IMR-90 (cell line): ENCODE results near the gene SLC39A3. TPM values are rescaled to one million over a fixed set of nuclear protein-coding genes. Genes with fewer than 3 reads are reported as not detected.

Source experiments
- ATAC-seq: fragments of 200-7000 bp; cut with Tn5 transposase; 2 replicates; pipeline ENCODE4 v1.9.1; 2020; ENCODE audit warnings: low read depth, mild to moderate bottlenecking, moderate library complexity
- BruUV-seq: library from RNA; stranded (reverse); fragments of 400-500 nt; replicated peaks from 2 replicates; lab custom pipeline; 2021; lab: Mats Ljungman, UMichigan
- CTCF ChIA-PET: fragments of 300-600 bp; formaldehyde crosslinking; extraction: SDS; loops from one replicate; lab custom pipeline; 2021; ENCODE audit warnings: antibody characterized with exemption; lab: Yijun Ruan, JAX
- POLR2A ChIA-PET: fragments of 300-600 bp; sonication (Branson Sonifier 250); formaldehyde crosslinking; loops from one replicate; lab custom pipeline; 2022; ENCODE audit warnings: antibody characterized with exemption; ENCODE audit not compliant: unreplicated experiment; lab: Charles Lee
- DNase-seq: peaks from one replicate; pipeline ENCODE4 v3.0.0; 2013
- H2AFZ ChIP-seq: replicated peaks from 2 replicates; pipeline ENCODE3; 2013; ENCODE audit warnings: low read length, mild to moderate bottlenecking; ENCODE audit not compliant: poor library complexity
- H2AK5ac ChIP-seq: 2 replicates; pipeline ENCODE4 v1.6.1; 2013; ENCODE audit warnings: low read depth, low read length, inconsistent platforms
- H2AK9ac ChIP-seq: replicated peaks from 2 replicates; pipeline ENCODE3; 2013; ENCODE audit warnings: mild to moderate bottlenecking, low read depth, low read length, moderate library complexity; ENCODE audit not compliant: poor library complexity
- H2BK120ac ChIP-seq: 2 replicates; pipeline ENCODE4 v1.6.1; 2013; ENCODE audit warnings: low read depth, low read length, inconsistent platforms
- H2BK15ac ChIP-seq: 3 replicates; pipeline ENCODE4 v1.6.1; 2013; ENCODE audit warnings: low read depth, low read length, inconsistent platforms
- H2BK20ac ChIP-seq: 2 replicates; pipeline ENCODE4 v1.6.1; 2013; ENCODE audit warnings: low read depth, mild to moderate bottlenecking, inconsistent platforms, low read length, moderate library complexity
- H2BK5ac ChIP-seq: 2 replicates; pipeline ENCODE4 v1.6.1; 2013; ENCODE audit warnings: mild to moderate bottlenecking, low read depth, low read length, inconsistent platforms; ENCODE audit not compliant: poor library complexity, severe bottlenecking
- H3K14ac ChIP-seq: replicated peaks from 2 replicates; pipeline ENCODE4 v1.6.1; 2013; ENCODE audit warnings: low read depth, low read length, inconsistent platforms
- H3K18ac ChIP-seq: 2 replicates; pipeline ENCODE4 v1.6.1; 2013; ENCODE audit warnings: low read depth, low read length, control low read depth
- H3K23ac ChIP-seq: 2 replicates; pipeline ENCODE4 v1.6.1; 2013; ENCODE audit warnings: low read depth, low read length, inconsistent platforms
- H3K27ac ChIP-seq: 2 replicates; pipeline ENCODE4 v1.5.1; 2013; ENCODE audit warnings: mild to moderate bottlenecking, control low read depth, low read length; ENCODE audit not compliant: insufficient read depth
- H3K27me3 ChIP-seq: 2 replicates; pipeline ENCODE4 v1.6.1; 2013; ENCODE audit warnings: low read length; ENCODE audit not compliant: control insufficient read depth, insufficient read depth
- H3K36me3 ChIP-seq: 2 replicates; pipeline ENCODE4 v1.6.1; 2013; ENCODE audit warnings: low read length, mixed read lengths; ENCODE audit not compliant: control insufficient read depth, insufficient read depth
- H3K4ac ChIP-seq: 2 replicates; pipeline ENCODE4 v1.6.1; 2013; ENCODE audit warnings: low read depth, low read length, inconsistent platforms
- H3K4me1 ChIP-seq: 2 replicates; pipeline ENCODE4 v1.6.1; 2013; ENCODE audit warnings: low read length, mixed read lengths; ENCODE audit not compliant: control insufficient read depth, insufficient read depth
- H3K4me2 ChIP-seq: 2 replicates; pipeline ENCODE4 v1.6.1; 2013; ENCODE audit warnings: low read depth, mild to moderate bottlenecking, control low read depth, low read length, moderate library complexity
- H3K4me3 ChIP-seq: 2 replicates; pipeline ENCODE4 v1.5.1; 2013; ENCODE audit warnings: low read depth, mild to moderate bottlenecking, control low read depth, low read length, moderate library complexity; ENCODE audit not compliant: insufficient read depth
- H3K56ac ChIP-seq: 2 replicates; pipeline ENCODE4 v1.6.1; 2013; ENCODE audit warnings: low read length, inconsistent platforms; ENCODE audit not compliant: insufficient read depth; ENCODE audit errors: extremely low read depth
- H3K79me1 ChIP-seq, 2 experiments: 2 replicates each; pipeline ENCODE4 v1.6.1; 2013; ENCODE audit warnings: low read length in 2 of 2, inconsistent platforms in 1 of 2, low read depth in 1 of 2
- H3K9ac ChIP-seq: 2 replicates; pipeline ENCODE4 v1.6.1; 2013; ENCODE audit warnings: low read depth, low read length, control low read depth
- H3K9me1 ChIP-seq: 2 replicates; pipeline ENCODE4 v1.6.1; 2013; ENCODE audit warnings: low read length, inconsistent platforms; ENCODE audit not compliant: insufficient read depth
- H3K9me3 ChIP-seq: 2 replicates; pipeline ENCODE4 v1.6.1; 2013; ENCODE audit warnings: low read length; ENCODE audit not compliant: control insufficient read depth, insufficient read depth
- H4K20me1 ChIP-seq: 2 replicates; pipeline ENCODE4 v1.6.1; 2013; ENCODE audit warnings: low read length, inconsistent platforms; ENCODE audit not compliant: insufficient read depth
- H4K5ac ChIP-seq: 2 replicates; pipeline ENCODE4 v1.6.1; 2013; ENCODE audit warnings: mild to moderate bottlenecking, low read depth, low read length, control low read depth
- H4K8ac ChIP-seq, 2 experiments: 2 replicates each; pipeline ENCODE4 v1.6.1; 2013; ENCODE audit warnings: low read depth in 2 of 2, low read length in 2 of 2, control low read depth in 1 of 2, inconsistent platforms in 1 of 2
- H4K91ac ChIP-seq: 2 replicates; pipeline ENCODE4 v1.6.1; 2013; ENCODE audit warnings: low read depth, low read length, inconsistent platforms; ENCODE audit not compliant: insufficient read depth
- BHLHE40 ChIP-seq: fragments of 150-350 bp; IDR thresholded peaks from 2 replicates; pipeline ENCODE4 v1.6.1; 2016; ENCODE audit warnings: mild to moderate bottlenecking, low read depth, low read length
- CHD1 ChIP-seq: IDR thresholded peaks from 2 replicates; pipeline ENCODE4 v1.6.1; 2012; ENCODE audit warnings: low read depth, low read length, improper control_type of control experiment
- CTCF ChIP-seq: conservative IDR thresholded peaks from 2 replicates; pipeline ENCODE4 v1.5.1; 2012; ENCODE audit warnings: mild to moderate bottlenecking, low read depth, low read length, improper control_type of control experiment
- ELK1 ChIP-seq: fragments of 150-350 bp; IDR thresholded peaks from 2 replicates; pipeline ENCODE4 v1.6.1; 2016; ENCODE audit warnings: low read depth, mild to moderate bottlenecking, low read length, moderate library complexity, borderline replicate concordance
- MAFK ChIP-seq: IDR thresholded peaks from 2 replicates; pipeline ENCODE4 v1.6.1; 2012; ENCODE audit warnings: low read depth, low read length, improper control_type of control experiment
- MAZ ChIP-seq: IDR thresholded peaks from 2 replicates; pipeline ENCODE4 v1.6.1; 2012; ENCODE audit warnings: low read depth, mild to moderate bottlenecking, low read length, improper control_type of control experiment, moderate library complexity, borderline replicate concordance
- POLR2A ChIP-seq: IDR thresholded peaks from 2 replicates; pipeline ENCODE4 v1.6.1; 2012; ENCODE audit warnings: mild to moderate bottlenecking, low read depth, low read length
- RFX5 ChIP-seq: IDR thresholded peaks from 2 replicates; pipeline ENCODE4 v1.8.0; 2012; ENCODE audit warnings: low read depth, mild to moderate bottlenecking, low read length, moderate library complexity
- SMC3 ChIP-seq: fragments of 150-350 bp; IDR thresholded peaks from 2 replicates; pipeline ENCODE4 v1.6.1; 2016; ENCODE audit warnings: low read depth, mild to moderate bottlenecking, antibody characterized with exemption, low read length, moderate library complexity
- WGBS, 2 experiments: methylation state at CpG; one replicate each; pipeline versions ENCODE4 v1.1.5 to v1.1.7; 2013; ENCODE audit warnings: missing lambda C conversion rate in 2 of 2; ENCODE audit not compliant: insufficient read length in 1 of 2; ENCODE audit errors: extremely low coverage in 2 of 2; 5-methylcytosine and 5-hydroxymethylcytosine counted together
- dilution Hi-C: fragments of 300-500 bp; cut with HindIII; formaldehyde crosslinking; loops from one replicate; pipeline ENCODE4 v1.14.3; 2018; ENCODE audit warnings: low sequenced_read_pairs; ENCODE audit not compliant: unreplicated experiment
- in situ Hi-C: fragments of 300-500 bp; cut with MboI; formaldehyde crosslinking; loops from 3 replicates; pipeline ENCODE4 v1.14.3; 2019; ENCODE audit warnings: low sequenced_read_pairs, inconsistent platforms, mixed read lengths
- intact Hi-C: fragments of 100-400 bp; cut with micrococcal nuclease; formaldehyde crosslinking; loops from 2 replicates; pipeline ENCODE4 v1.10.0; 2022
- polyA plus RNA-seq, 3 experiments: library from polyadenylated mRNA; depleted of rRNA; stranded (reverse); fragments of >200 nt; gene quantifications; 2 replicates each; pipeline ENCODE4 v1.2.3, GENCODE V29; 2012; ENCODE audit warnings: low replicate concordance in 1 of 3
- total RNA-seq: library from RNA; depleted of rRNA; stranded (reverse); fragments of >200 nt; gene quantifications from 2 replicates; pipeline ENCODE4 v1.2.3, GENCODE V29; 2012

SLC39A3 gene
- total and polyA plus RNA-seq, 2 of the 4 experiments (the other 2 are of a cell fraction): 12.4 to 38.2 TPM

GRCh38 chr19:2762783-2763496 lies 23.1 kb upstream of the SLC39A3 start:
- BruUV-seq: no TSS peak
- H3K4ac ChIP-seq: no peak overlapping the region
- TF ChIP-seq CTCF: no peak
- no peak for TF ChIP-seq BHLHE40
- no peak for TF ChIP-seq CHD1
- TF ChIP-seq ELK1: no peak
- no peak for TF ChIP-seq MAFK
- TF ChIP-seq POLR2A: no peak
- no peak for TF ChIP-seq SMC3
- TF ChIP-seq MAZ: no peak
- no peak for TF ChIP-seq RFX5
- no peaks in the 10 kb centered on the region for H3K9me3 ChIP-seq
- no peak overlapping the region for H4K8ac ChIP-seq
- H3K14ac ChIP-seq: no peak overlapping the region
- no peak overlapping the region for H2AK9ac ChIP-seq
- H3K23ac ChIP-seq: no peak overlapping the region
- intact Hi-C loops (no loop called here), in situ Hi-C loops (no loop called here), dilution Hi-C loops (no loop called here)
- H2BK20ac ChIP-seq: no peak overlapping the region
- no peak overlapping the region for H2BK5ac ChIP-seq
- H3K4me2 ChIP-seq: no peak overlapping the region
- no peak overlapping the region for H3K9ac ChIP-seq
- H3K18ac ChIP-seq: no peak overlapping the region
- peaks cover 0 to 22% of the 10 kb centered on the region in 2 experiments; a peak in 3 of 4 replicates for H3K79me1 ChIP-seq
- H2BK120ac ChIP-seq: no peak overlapping the region
- DNase-seq (no peak), ATAC-seq (no peak)
- CTCF ChIA-PET: no interaction called here
- H2AFZ ChIP-seq: no peak overlapping the region
- no peaks in the 10 kb centered on the region for H3K27me3 ChIP-seq
- H4K91ac ChIP-seq: no peak overlapping the region
- H3K4me3 ChIP-seq: no peak overlapping the region
- H2BK15ac ChIP-seq: no peak overlapping the region
- no peaks in the 10 kb centered on the region; the same call in 1 of the 2 replicates for H3K9me1 ChIP-seq
- 94% methylated on average over 7 of the region's 23 CpGs; no CpG with 5 or more reads in 1 of the 2 experiments for WGBS, 2 experiments
- no peak overlapping the region for H3K27ac ChIP-seq
- peaks cover 73% of the 10 kb centered on the region for H3K36me3 ChIP-seq
- H3K4me1 ChIP-seq: no peaks in the 10 kb centered on the region
- POLR2A ChIA-PET: no interaction called here
- no peak overlapping the region for H4K5ac ChIP-seq
- H4K20me1 ChIP-seq: peaks cover 11% of the 10 kb centered on the region
- no peak overlapping the region for H2AK5ac ChIP-seq
- H3K56ac ChIP-seq: no peak overlapping the region
